ENCODE results near the gene GRK7. TPM values are rescaled to one million over a fixed set of nuclear protein-coding genes. Genes with fewer than 3 reads are reported as not detected.

GRK7 gene
- total RNA-seq, 1 donor from 2014 or later: 0.10 TPM

DNA sequence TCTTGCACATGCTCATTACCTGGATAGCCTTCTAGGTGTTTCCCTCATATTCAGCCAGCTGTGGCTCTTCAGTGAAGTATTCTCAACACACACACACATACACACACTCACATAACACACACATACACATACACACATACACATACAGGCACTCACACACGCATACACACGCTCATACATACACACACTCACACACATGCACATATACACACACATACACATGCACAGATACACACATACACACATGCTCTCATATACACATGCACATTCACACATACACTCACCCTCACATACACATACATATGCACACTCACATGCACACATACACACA is 41.2 kb downstream of the GRK7 start:
- H3K4me3 Mint-ChIP-seq (ENCODE audit: unreplicated experiment): no peak overlapping the region
- no peaks in the 10 kb centered on the region for H3K27me3 Mint-ChIP-seq (ENCODE audit: unreplicated experiment)
- H3K36me3 Mint-ChIP-seq (ENCODE audit: low read depth, unreplicated experiment): peaks cover 4% of the 10 kb centered on the region
- no peaks in the 10 kb centered on the region for H3K9me3 Mint-ChIP-seq (ENCODE audit: unreplicated experiment)
- H3K4me1 Mint-ChIP-seq (ENCODE audit: unreplicated experiment): peaks cover 13% of the 10 kb centered on the region
- TF ChIP-seq, protein P1, sequence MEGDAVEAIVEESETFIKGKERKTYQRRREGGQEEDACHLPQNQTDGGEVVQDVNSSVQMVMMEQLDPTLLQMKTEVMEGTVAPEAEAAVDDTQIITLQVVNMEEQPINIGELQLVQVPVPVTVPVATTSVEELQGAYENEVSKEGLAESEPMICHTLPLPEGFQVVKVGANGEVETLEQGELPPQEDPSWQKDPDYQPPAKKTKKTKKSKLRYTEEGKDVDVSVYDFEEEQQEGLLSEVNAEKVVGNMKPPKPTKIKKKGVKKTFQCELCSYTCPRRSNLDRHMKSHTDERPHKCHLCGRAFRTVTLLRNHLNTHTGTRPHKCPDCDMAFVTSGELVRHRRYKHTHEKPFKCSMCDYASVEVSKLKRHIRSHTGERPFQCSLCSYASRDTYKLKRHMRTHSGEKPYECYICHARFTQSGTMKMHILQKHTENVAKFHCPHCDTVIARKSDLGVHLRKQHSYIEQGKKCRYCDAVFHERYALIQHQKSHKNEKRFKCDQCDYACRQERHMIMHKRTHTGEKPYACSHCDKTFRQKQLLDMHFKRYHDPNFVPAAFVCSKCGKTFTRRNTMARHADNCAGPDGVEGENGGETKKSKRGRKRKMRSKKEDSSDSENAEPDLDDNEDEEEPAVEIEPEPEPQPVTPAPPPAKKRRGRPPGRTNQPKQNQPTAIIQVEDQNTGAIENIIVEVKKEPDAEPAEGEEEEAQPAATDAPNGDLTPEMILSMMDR (IDR thresholded peaks at IDR 0.05; ENCODE audit: unreplicated experiment): no peak
- no peak overlapping the region for H3K27ac Mint-ChIP-seq (ENCODE audit: unreplicated experiment)
- DNase-seq (ENCODE audit: low spot score): no peak

DNA sequence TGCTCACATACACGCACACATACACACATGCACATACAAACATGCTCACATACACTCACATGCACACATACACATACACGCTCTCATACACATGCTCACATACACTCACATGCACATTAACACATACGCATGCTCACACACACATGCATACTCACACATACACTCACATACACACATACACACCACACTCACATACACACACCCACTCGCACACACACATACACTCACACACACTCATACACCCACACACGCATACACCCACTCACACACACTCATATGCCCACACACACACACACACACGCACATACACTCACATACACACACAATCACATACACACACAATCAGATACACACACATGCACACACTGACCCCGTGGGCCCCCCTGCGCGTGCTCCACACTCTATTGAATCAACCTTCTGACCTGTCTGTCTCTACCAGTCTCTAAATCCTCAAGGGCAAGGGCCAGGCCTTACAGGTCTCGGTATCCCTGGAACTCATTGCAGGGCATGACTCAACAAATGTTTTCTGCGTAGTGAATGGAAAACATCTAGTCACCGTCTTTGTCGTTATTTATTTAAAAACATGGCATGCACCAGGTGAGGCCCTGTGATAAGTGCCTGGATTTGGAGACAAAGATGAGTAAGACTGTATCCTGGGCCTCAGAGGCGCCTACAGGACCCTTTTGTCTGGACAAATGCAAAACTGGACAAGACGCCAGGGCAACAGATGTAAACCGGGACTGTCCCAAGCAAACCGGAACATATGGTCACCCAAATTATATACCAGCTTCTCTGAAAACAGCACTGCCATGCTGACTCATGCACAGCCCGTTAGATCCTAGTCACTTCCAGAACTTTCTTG is 41.8 kb downstream of the GRK7 start:
- Mint-ChIP-seq H3K4me1 (ENCODE audit: unreplicated experiment) (peaks cover 7% of the 10 kb centered on the region), H3K4me3 (ENCODE audit: unreplicated experiment) (no peak overlapping the region), H3K9me3 (ENCODE audit: unreplicated experiment) (no peaks in the 10 kb centered on the region), H3K36me3 (ENCODE audit: low read depth, unreplicated experiment) (peaks cover 4% of the 10 kb centered on the region), H3K27ac (ENCODE audit: unreplicated experiment) (no peak overlapping the region), H3K27me3 (ENCODE audit: unreplicated experiment) (no peaks in the 10 kb centered on the region)
- TF ChIP-seq, protein P1 (IDR thresholded peaks at IDR 0.05; ENCODE audit: unreplicated experiment): no peak
- no peak for DNase-seq (ENCODE audit: low spot score)

- Mint-ChIP-seq H3K4me1 (ENCODE audit: unreplicated experiment) (no peaks in the 10 kb centered on the region), H3K4me3 (ENCODE audit: unreplicated experiment) (no peak overlapping the region), H3K36me3 (ENCODE audit: low read depth, unreplicated experiment) (no peaks in the 10 kb centered on the region), H3K9me3 (ENCODE audit: unreplicated experiment) (no peaks in the 10 kb centered on the region), H3K27ac (ENCODE audit: unreplicated experiment) (no peak overlapping the region), H3K27me3 (ENCODE audit: unreplicated experiment) (no peaks in the 10 kb centered on the region)
- no peak for DNase-seq (ENCODE audit: low spot score)
- TF ChIP-seq, protein P1 (IDR thresholded peaks at IDR 0.05; ENCODE audit: unreplicated experiment): no peak
Measured at GRCh38 chr3:141807277-141808033, 44.2 kb downstream of the GRK7 start.

GRCh38 chr3:141808586-141808985 is 45.4 kb downstream of the GRK7 start:
- Mint-ChIP-seq H3K4me3 (ENCODE audit: unreplicated experiment) (no peak overlapping the region), H3K4me1 (ENCODE audit: unreplicated experiment) (no peaks in the 10 kb centered on the region), H3K36me3 (ENCODE audit: low read depth, unreplicated experiment) (no peaks in the 10 kb centered on the region), H3K27me3 (ENCODE audit: unreplicated experiment) (no peaks in the 10 kb centered on the region), H3K27ac (ENCODE audit: unreplicated experiment) (no peak overlapping the region), H3K9me3 (ENCODE audit: unreplicated experiment) (no peaks in the 10 kb centered on the region)
- TF ChIP-seq, protein P1 (IDR thresholded peaks at IDR 0.05; ENCODE audit: unreplicated experiment): no peak
- no peak for DNase-seq (ENCODE audit: low spot score)

- H3K27me3 Mint-ChIP-seq (ENCODE audit: unreplicated experiment): no peaks in the 10 kb centered on the region
- H3K9me3 Mint-ChIP-seq (ENCODE audit: unreplicated experiment): no peaks in the 10 kb centered on the region
- no peaks in the 10 kb centered on the region for H3K4me1 Mint-ChIP-seq (ENCODE audit: unreplicated experiment)
- H3K27ac Mint-ChIP-seq (ENCODE audit: unreplicated experiment): no peak overlapping the region
- no peak for DNase-seq (ENCODE audit: low spot score)
- H3K4me3 Mint-ChIP-seq (ENCODE audit: unreplicated experiment): no peak overlapping the region
- H3K36me3 Mint-ChIP-seq (ENCODE audit: low read depth, unreplicated experiment): no peaks in the 10 kb centered on the region
- TF ChIP-seq, protein P1 (IDR thresholded peaks at IDR 0.05; ENCODE audit: unreplicated experiment): no peak
Measured at GRCh38 chr3:141810161-141810560, 47.0 kb downstream of the GRK7 start.

Data from endothelial cell (in vitro differentiated cells).